ENCODE data around the gene MAPK6.

The MAPK6 gene

DNA sequence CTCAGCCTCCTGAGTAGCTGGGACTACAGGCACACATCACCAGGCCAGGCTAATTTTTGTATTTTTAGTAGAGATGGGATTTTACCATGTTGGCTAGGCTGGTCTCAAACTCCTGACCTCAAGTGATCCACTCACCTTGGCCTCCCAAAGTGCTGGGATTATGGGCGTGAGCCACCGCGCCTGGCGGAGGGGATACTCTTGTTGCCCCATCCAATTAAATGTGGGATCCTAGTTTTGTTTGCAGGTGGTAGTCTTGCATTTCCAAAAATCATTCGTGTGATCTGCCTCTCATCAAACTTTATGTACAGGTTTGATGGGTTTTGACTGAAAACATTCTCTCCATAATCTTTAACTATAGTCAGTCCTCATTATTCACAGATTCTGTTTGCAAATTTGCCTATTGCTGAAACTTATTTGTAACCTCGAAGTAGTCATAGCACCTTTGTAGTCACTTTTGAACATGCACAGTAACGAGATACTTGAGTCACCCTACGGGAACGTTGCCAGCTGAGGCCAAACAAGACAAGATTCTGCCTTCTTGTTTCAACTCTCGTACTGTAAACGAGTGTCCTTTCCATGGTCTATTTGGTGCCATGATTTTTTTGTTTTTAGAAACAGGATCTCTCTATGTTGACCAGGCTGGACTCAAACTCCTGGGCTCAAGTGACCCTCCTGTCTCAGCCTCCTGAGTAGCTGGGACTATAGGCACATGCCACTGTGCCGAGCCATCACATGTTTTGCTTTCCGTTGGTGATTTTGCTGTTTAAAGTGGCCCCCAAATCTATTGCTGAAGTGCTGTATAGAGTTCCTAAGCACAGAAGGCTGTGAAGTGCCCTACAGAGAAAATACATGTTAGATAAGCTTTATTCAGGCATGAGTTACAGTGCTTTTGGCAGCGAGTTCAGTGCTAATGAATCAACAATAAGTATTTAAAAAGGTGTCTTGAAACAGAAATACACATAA, 8.1 kb upstream of the MAPK6 start:
- no peak for DNase-seq (ENCODE audit: extremely low spot score)
- TF ChIP-seq CTCF (IDR thresholded peaks at IDR 0.05; ENCODE audit: control extremely low read depth, extremely low read depth, low read depth, missing control alignments): no peak
- CTCF ChIA-PET: interaction anchor here (1.6 kb wide), 2 partner anchors 14 to 30 kb away, joined by 4 to 5 read pairs; no protein-coding TSS in a partner anchor
- POLR2A ChIA-PET: no interaction called here

DNA sequence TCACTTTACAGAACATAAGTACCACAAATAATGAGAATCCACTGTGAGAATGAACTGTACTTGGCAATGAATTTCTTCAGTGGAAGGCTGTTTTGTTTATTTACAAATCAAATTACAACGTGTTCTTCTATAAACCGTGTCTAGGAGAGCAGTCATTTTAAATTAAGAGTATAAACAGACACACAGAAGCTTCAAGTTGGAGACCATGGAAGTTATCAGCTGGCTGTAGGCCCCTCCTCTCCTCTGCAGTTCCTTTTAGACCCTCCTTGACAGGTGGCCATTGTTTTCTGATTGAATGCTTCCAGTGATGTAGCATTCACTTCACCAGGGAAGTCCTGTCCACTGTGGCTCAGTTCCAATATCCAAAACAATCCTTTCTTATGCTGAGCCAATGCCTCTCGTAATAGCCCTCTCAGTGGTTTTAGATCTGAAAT, 7.3 kb upstream of the MAPK6 start:
- CTCF ChIA-PET: interaction anchor here (1.6 kb wide), 2 partner anchors 15 to 30 kb away, joined by 4 to 5 read pairs; no protein-coding TSS in a partner anchor
- DNase-seq (ENCODE audit: extremely low spot score): no peak
- no peak for TF ChIP-seq CTCF (IDR thresholded peaks at IDR 0.05; ENCODE audit: control extremely low read depth, extremely low read depth, low read depth, missing control alignments)
- POLR2A ChIA-PET: no interaction called here

GRCh38 chr15:52012210-52012609, 6.8 kb upstream of the MAPK6 start:
- POLR2A ChIA-PET: no interaction called here
- DNase-seq (ENCODE audit: extremely low spot score): no peak
- CTCF ChIA-PET: interaction anchor here (0.7 to 1.6 kb wide), 3 partner anchors 8 to 31 kb away, joined by 3 to 5 read pairs (median 4); no protein-coding TSS in a partner anchor
- TF ChIP-seq CTCF (IDR thresholded peaks at IDR 0.05; ENCODE audit: control extremely low read depth, extremely low read depth, low read depth, missing control alignments): no peak

DNA sequence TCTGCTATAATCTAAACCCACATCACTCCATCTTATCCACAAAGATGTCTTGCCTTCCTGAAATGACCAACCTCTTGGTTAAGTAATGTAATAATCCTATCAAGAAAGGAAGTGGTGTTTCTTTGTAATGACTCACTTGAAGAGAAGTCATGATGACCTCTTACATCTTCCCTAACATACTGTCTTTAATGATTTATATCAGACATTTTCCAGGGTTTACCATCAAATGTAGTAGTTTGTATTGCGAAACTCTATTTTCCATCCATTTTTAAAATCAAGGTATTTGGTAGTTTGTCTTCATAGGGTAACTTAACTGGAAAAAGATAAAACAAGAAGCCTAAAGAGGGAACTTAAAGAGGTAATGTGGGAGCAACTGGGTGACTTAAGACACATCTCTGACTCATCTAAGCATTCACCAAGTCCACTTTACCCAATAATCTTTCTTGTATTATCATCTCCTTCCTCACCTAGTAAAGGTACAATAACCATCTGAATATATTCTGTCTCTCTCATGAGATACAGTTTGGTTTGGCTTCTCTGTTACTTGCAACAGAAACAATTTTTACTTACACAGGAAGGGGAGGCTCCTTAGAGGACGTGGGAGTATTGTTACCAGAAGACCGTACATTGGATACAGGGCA, 5.7 kb upstream of the MAPK6 start:
- TF ChIP-seq CTCF (IDR thresholded peaks at IDR 0.05; ENCODE audit: control extremely low read depth, extremely low read depth, low read depth, missing control alignments): no peak
- CTCF ChIA-PET: interaction anchor here (1.6 kb wide), 1 partner anchor 66 kb away, joined by 3 read pairs; no protein-coding TSS in a partner anchor
- POLR2A ChIA-PET: no interaction called here
- peak; percentile 41 for DNase-seq (ENCODE audit: extremely low spot score)

GRCh38 chr15:52014616-52015015, 4.4 kb upstream of the MAPK6 start:
- CTCF ChIA-PET: interaction anchor here (1.6 kb wide), 1 partner anchor 64 kb away, joined by 3 read pairs; no protein-coding TSS in a partner anchor
- DNase-seq (ENCODE audit: extremely low spot score): no peak
- POLR2A ChIA-PET: interaction anchor here (0.6 kb wide), 2 partner anchors 8 to 16 kb away, joined by 5 to 7 read pairs; no protein-coding TSS in a partner anchor
- no peak for TF ChIP-seq CTCF (IDR thresholded peaks at IDR 0.05; ENCODE audit: control extremely low read depth, extremely low read depth, low read depth, missing control alignments)

DNA sequence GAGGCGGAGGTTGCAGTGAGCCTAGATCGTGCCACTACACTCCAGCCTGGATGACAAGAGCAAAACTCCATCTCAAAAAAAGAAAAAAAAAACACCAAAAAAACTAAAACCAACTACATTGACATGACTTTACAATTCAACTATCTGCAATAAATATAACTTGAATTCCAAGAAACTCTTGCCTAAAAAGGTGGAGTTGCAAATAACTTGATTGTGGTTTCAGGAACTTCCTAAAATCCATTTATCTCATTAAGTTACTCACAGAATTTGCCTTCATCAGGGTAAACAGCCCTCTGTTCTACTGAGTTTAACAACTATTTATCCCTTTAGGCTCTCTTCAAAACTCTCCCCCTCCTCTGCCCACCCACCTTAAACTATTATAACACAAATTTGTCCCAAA, 2.7 kb upstream of the MAPK6 start:
- CTCF ChIA-PET: no interaction called here
- DNase-seq (ENCODE audit: extremely low spot score): no peak
- POLR2A ChIA-PET: no interaction called here
- TF ChIP-seq CTCF (IDR thresholded peaks at IDR 0.05; ENCODE audit: control extremely low read depth, extremely low read depth, low read depth, missing control alignments): no peak

Measured in GM10248 (cell line).